ENCODE data around the gene NHSL2.
"Not testable (repeated sequence)": the region's sequence is repeated elsewhere in the genome, so short reads cannot be mapped to it uniquely, and the experiment has no call there.

NHSL2 gene

GRCh38 chrX:72045552-72046277 is 135.1 kb downstream of the NHSL2 start:
- no peak for DNase-seq

GRCh38 chrX:72046447-72046846 is 135.8 kb downstream of the NHSL2 start:
- DNase-seq, result no peak

GRCh38 chrX:72048510-72049455 is 138.1 kb downstream of the NHSL2 start:
- DNase-seq, result no peak

GRCh38 chrX:72050011-72050410 is 139.4 kb downstream of the NHSL2 start:
- DNase-seq, result no peak

GRCh38 chrX:72051589-72051988 is 140.9 kb downstream of the NHSL2 start:
- DNase-seq, result no peak

GRCh38 chrX:72052415-72053090 is 141.9 kb downstream of the NHSL2 start:
- no peak for DNase-seq

GRCh38 chrX:72053508-72053907 is 142.9 kb downstream of the NHSL2 start:
- no peak for DNase-seq

- DNase-seq, result no peak
Measured at GRCh38 chrX:72054779-72055489, 144.3 kb downstream of the NHSL2 start.

GRCh38 chrX:72057331-72057730 is 146.7 kb downstream of the NHSL2 start:
- DNase-seq, result no peak

GRCh38 chrX:72057849-72058248 is 147.2 kb downstream of the NHSL2 start:
- no peak for DNase-seq

- DNase-seq, result not testable (repeated sequence)
Measured at GRCh38 chrX:72058346-72058745, 147.7 kb downstream of the NHSL2 start.

GRCh38 chrX:72060196-72060920 is 149.7 kb downstream of the NHSL2 start:
- DNase-seq, result no peak

GRCh38 chrX:72060921-72061490 is 150.4 kb downstream of the NHSL2 start:
- DNase-seq, result no peak

GRCh38 chrX:72062916-72063315 is 152.3 kb downstream of the NHSL2 start:
- DNase-seq, result no peak

- no peak for DNase-seq
Measured at GRCh38 chrX:72069350-72070160, 158.9 kb downstream of the NHSL2 start.

- DNase-seq, result no peak
Measured at GRCh38 chrX:72071213-72071612, 160.6 kb downstream of the NHSL2 start.

- DNase-seq, result no peak
Measured at GRCh38 chrX:72073633-72074032, 163.0 kb downstream of the NHSL2 start.

GRCh38 chrX:72078411-72078810 is 167.8 kb downstream of the NHSL2 start:
- no peak for DNase-seq

- DNase-seq, result no peak
Measured at GRCh38 chrX:72079607-72080006, 169.0 kb downstream of the NHSL2 start.

- no peak for DNase-seq
Measured at GRCh38 chrX:72080150-72080549, 169.5 kb downstream of the NHSL2 start.

GRCh38 chrX:72080800-72081199 is 170.2 kb downstream of the NHSL2 start:
- no peak for DNase-seq
